B cell (primary cell): ENCODE measurements around the gene ESYT2.

Source experiments
- EZH2 ChIP-seq: IDR thresholded peaks from 2 replicates; pipeline ENCODE4 v1.6.1; 2012; ENCODE audit warnings: borderline replicate concordance, low read depth, mild to moderate bottlenecking, moderate library complexity, low read length; ENCODE audit not compliant: insufficient read depth, poor library complexity, severe bottlenecking
- TF ChIP-seq, protein P1 (sequence below): fragments of 200-600 bp; IDR thresholded peaks from one replicate; pipeline ENCODE4 v1.8.0; 2022; ENCODE audit warnings: antibody characterized with exemption, mild to moderate bottlenecking

- TF ChIP-seq, protein P1, sequence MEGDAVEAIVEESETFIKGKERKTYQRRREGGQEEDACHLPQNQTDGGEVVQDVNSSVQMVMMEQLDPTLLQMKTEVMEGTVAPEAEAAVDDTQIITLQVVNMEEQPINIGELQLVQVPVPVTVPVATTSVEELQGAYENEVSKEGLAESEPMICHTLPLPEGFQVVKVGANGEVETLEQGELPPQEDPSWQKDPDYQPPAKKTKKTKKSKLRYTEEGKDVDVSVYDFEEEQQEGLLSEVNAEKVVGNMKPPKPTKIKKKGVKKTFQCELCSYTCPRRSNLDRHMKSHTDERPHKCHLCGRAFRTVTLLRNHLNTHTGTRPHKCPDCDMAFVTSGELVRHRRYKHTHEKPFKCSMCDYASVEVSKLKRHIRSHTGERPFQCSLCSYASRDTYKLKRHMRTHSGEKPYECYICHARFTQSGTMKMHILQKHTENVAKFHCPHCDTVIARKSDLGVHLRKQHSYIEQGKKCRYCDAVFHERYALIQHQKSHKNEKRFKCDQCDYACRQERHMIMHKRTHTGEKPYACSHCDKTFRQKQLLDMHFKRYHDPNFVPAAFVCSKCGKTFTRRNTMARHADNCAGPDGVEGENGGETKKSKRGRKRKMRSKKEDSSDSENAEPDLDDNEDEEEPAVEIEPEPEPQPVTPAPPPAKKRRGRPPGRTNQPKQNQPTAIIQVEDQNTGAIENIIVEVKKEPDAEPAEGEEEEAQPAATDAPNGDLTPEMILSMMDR: no peak
- no peak for TF ChIP-seq EZH2
These were observed 29.5 kb upstream of the ESYT2 start for GRCh38 chr7:158858592-158859503.
